GM18505 (cell line): ENCODE results near the gene COG6.

Experiments used
- ATAC-seq: cut with Tn5 transposase; IDR thresholded peaks from one replicate; pipeline ENCODE4 v1.9.1; 2021; ENCODE audit not compliant: unreplicated experiment
- POLR2A ChIP-seq: IDR thresholded peaks from 4 replicates; pipeline ENCODE4 v1.6.1; 2011; ENCODE audit warnings: borderline replicate concordance; ENCODE audit not compliant: insufficient read depth, insufficient read length; ENCODE audit errors: extremely low read depth

The COG6 gene

GRCh38 chr13:39655569-39656324 lies at the start of gene COG6:
Gene COG6, plus strand, starts transcription at chr13:39655662. Its CDS starts 65 bp downstream, at chr13:39655727.
- ATAC-seq = peak; percentile 93
- peak; percentile 61 for TF ChIP-seq POLR2A

DNA sequence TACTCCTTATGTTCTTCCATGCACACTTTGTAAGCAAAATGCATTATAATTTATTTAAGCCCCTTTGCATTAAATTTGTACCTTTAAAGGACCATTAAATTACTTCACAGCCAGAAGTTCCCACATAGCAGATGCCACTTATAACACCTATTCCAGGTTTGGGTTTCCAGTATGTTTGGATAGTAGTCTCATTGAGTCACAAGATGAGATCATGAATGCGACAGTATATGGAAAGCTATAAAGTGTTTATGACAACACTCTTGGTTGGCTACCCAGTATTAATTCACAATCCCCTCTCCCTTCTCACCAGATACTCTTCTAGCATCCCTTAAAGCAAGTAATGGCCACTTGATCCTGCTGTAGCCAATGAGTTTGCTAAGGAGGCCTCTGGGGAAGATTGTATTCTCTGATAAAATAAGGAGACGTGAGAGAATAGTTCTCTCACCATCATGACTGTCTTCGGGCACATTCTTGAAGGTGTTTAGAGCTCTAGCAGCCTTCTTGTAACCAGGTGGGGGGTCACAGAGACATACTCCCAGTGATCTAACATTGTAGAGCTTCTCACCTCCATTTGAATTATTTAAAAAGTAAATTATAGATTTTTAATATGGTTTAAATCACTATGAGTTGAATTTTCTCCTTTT lies 49.7 kb upstream of the COG6 start:
- ATAC-seq = no peak
- no peak for TF ChIP-seq POLR2A

DNA sequence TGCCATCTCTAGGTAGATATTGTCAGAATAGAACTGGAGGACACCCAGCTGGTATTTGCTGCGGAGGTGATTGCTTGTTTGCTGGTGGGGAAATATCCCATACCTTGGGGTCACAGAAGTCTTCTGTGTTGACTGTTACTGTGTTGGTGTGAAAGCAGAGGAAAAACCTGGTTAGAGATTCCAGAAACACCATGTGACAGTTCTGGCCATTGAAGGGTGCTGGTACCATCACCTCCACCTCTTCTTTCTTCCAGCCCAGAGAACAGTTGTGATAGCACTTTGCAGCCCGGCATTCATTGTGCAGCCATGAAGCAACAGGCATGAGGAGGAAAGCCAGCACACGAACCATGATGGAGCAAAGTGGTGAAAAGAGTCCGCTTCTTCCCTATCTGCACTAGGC lies 47.6 kb upstream of the COG6 start:
- no peak for ATAC-seq
- no peak for TF ChIP-seq POLR2A

GRCh38 chr13:39612023-39612637 lies 43.3 kb upstream of the COG6 start:
- TF ChIP-seq POLR2A = no peak
- no peak for ATAC-seq

GRCh38 chr13:39616087-39616694 lies 39.3 kb upstream of the COG6 start:
- TF ChIP-seq POLR2A = no peak
- ATAC-seq = no peak

DNA sequence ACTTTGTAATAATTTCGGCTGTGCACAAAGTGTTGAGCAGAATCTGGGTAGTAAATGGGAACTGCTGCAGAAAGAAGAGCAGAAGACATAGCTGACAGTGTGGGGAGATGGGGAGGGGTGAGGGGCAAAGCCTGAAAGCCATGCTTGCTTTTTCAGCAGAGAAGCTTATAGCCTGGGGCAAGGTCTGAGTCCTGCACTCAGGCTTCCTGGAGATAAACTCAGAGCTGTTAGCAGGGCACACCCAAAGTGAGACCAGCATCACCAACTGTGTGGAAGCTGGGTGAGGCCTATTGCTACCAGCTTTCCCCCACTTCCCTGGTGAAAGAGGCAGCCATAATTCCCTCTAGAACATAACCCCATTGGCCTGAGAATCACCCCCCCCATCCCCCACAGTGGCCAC lies 36.9 kb upstream of the COG6 start:
- ATAC-seq = no peak
- TF ChIP-seq POLR2A = no peak

DNA sequence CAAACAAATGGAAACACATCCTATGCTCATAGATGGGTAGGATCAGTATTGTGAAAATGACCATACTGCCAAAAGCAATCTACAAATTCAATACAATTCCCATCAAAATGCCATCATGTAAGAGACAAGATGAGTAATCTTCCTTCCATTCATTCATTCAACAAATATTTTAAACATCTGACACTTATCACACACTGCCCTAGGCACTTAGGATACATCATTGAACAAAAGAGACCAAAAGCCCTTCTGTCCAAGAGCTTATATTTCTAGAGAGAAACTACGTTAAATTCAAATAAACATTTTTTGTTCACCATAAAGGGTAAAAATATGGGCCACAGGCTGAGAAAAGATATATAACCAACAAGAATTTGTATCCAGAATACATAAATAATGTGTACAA lies 32.0 kb upstream of the COG6 start:
- no peak for TF ChIP-seq POLR2A
- ATAC-seq = no peak

GRCh38 chr13:39631307-39631706 lies 24.2 kb upstream of the COG6 start:
- no peak for TF ChIP-seq POLR2A
- ATAC-seq = no peak

DNA sequence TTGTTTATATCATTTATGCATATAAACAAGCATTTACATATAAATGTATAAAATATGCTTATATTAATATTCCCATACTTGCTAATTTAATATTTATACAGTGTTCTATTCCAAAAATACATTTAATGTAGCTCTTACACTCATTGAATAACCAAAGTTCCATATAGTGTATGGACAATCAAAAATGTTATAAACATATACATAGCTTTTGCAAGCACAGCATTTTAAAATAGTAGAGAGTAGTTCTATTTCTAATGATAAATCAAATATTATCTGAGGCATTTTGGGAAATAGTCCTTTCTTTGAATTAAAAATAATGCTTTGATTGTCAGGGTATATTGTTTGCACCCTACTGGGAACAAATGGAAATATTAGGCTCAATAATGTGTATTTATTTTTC lies 22.5 kb upstream of the COG6 start:
- ATAC-seq = no peak

GRCh38 chr13:39635564-39635963 lies 19.9 kb upstream of the COG6 start:
- ATAC-seq = no peak
- TF ChIP-seq POLR2A = no peak

More for the DNA sequence above, 22.5 kb upstream of the COG6 start:
- no peak for TF ChIP-seq POLR2A

DNA sequence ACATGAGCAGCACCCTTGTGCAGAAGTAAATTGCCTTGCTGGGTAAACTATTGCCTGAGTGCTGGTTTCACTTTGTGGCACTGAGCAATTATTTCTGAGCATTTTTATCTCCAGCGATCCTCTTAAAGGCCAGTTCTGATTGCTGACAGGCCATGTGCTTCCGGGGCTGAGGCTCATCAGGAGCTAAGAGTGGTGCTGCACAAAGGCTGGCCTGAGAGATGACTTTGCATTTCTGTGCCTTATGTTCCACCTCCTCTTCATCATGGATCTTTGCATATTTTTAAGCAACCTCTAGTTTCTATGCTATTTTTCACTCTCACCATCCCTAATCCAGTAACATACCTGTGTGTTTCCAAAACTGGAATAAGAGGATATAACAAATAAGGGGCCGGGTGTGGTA lies 17.6 kb upstream of the COG6 start:
- no peak for ATAC-seq

DNA sequence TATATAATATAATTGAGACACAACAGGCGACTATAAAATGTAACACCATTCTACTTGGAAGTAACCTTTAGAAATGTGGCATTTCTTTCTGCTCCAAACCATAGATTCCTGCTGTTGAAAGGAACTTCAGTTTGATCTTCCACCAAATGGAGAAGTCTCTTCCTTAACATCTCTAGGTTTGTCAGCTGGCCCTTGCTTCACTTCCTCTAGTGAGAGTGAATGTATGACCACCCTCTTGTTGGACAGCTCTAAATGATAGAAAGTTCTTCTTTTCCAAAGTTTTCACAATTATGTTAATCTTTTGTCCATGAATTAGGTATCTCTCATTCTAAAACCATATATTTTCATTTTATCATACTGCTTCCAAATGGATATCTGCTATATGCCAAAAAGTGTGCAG lies 13.8 kb upstream of the COG6 start:
- TF ChIP-seq POLR2A = no peak

More for the DNA sequence above, 17.6 kb upstream of the COG6 start:
- no peak for TF ChIP-seq POLR2A

GRCh38 chr13:39646122-39646521 lies 9.3 kb upstream of the COG6 start:
- TF ChIP-seq POLR2A = no peak
- ATAC-seq = no peak

More for the DNA sequence above, 13.8 kb upstream of the COG6 start:
- no peak for ATAC-seq
